HG03060 (cell line): ENCODE results near the gene PGA4.
"Not testable (repeated sequence)": the region's sequence is repeated elsewhere in the genome, so short reads cannot be mapped to it uniquely, and the experiment has no call there.

Experiments
- ATAC-seq: cut with Tn5 transposase; IDR thresholded peaks from one replicate; pipeline ENCODE4 v1.9.1; 2021; ENCODE audit warnings: low read depth, moderate number of reproducible peaks; ENCODE audit not compliant: unreplicated experiment

The PGA4 gene

GRCh38 chr11:61222047-61222446 lies at the start of gene PGA4:
TSS of gene PGA4 (plus strand) at chr11:61222347. CDS start at chr11:61222401, 54 bp downstream.
- not testable (repeated sequence) for ATAC-seq

- no peak for ATAC-seq
These were observed 49.8 kb upstream of the PGA4 start for GRCh38 chr11:61172356-61172755.

- no peak for ATAC-seq
These were observed 49.3 kb upstream of the PGA4 start for GRCh38 chr11:61172888-61173287.

- no peak for ATAC-seq
These were observed 48.7 kb upstream of the PGA4 start for GRCh38 chr11:61173456-61173855.

DNA sequence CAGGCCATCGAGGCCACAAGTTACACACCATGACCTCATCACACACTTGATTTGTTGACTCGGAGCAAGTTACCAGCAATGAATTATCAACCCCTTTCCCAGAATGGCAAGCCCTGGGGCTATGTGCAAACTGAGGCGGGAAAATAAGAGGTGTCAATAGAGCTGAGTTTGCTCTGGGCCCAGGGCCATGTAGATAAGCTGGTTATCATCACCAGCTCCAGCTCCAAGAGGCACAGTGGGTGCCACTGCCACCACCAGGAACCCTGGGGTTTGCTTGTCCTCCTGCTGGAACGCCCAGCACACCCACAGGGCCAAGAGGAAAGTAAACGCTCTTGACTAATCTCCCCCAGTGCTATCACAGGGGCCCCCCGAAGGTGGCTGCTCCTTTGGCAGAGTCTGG lies 47.9 kb upstream of the PGA4 start:
- no peak for ATAC-seq

- ATAC-seq, result no peak
These were observed 47.2 kb upstream of the PGA4 start for GRCh38 chr11:61174949-61175348.

- no peak for ATAC-seq
These were observed 45.7 kb upstream of the PGA4 start for GRCh38 chr11:61176446-61176845.

DNA sequence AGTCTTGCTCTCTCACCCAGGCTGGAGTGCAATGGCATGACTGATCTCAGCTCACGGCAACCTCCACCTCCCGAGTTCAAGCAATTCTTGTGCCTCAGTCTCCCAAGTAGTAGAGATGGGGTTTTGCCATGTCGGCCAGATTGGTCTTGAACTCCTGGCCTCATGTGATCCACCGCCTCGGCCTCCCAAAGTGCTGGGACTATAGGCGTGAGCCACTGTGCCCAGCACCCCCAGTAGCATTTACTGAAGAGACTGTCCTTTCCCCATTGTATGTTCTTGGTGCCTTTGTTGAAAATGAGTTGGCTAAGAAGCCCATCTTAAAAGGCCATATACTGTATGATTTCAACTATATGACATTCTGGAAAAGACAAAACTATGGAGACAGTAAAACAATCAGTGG lies 41.9 kb upstream of the PGA4 start:
- not testable (repeated sequence) for ATAC-seq

- ATAC-seq, result no peak
These were observed 40.7 kb upstream of the PGA4 start for GRCh38 chr11:61181489-61181888.

- no peak for ATAC-seq
These were observed 38.5 kb upstream of the PGA4 start for GRCh38 chr11:61183645-61184044.

DNA sequence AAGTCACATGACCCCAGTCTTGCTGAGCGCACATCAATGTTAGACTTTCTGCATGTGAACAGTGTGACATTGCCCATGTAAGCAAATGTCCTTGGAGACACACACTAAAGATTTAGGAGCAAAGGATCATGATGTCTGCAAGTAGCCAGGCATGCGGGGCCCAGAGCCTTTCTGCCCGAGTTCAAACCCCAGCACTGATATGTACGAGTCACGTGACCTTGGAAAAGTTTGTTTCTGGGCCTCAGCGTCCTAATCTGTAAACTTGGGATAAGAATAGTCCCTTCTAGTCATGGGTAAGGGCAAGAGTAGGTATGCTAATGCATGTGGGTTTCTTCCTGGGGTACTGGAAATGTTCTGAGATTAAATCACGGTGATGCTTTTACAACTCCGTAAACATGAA lies 35.6 kb upstream of the PGA4 start:
- ATAC-seq, result no peak

DNA sequence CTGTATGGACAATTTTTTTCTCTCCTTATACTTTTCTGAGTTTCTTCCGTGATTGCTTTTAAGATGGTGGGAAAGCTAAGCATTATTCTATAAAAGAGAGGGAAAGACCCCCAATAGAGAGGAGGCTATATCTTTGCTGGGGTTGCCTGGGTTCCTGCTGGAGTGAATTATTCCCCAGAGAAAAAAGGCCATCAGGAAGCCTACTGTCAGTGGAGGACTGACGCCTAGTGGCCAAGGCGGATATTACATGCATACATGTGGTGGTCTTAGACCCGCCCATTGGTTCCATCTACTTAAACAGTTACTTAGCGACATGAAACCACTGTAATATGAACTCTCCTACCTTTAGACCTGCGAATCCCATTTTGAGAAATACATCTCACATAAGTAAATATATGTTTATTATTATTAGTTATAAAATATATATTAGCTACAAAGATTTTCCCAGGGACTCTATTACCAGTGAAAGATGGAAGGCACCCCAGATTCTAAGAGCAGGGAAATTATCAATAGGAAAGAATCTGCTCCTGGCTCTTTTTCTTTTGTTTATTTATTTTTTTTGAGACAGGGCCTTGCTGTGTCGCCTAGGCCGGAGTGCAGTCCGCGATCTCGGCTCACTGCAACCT lies 34.5 kb upstream of the PGA4 start:
- ATAC-seq, result no peak

DNA sequence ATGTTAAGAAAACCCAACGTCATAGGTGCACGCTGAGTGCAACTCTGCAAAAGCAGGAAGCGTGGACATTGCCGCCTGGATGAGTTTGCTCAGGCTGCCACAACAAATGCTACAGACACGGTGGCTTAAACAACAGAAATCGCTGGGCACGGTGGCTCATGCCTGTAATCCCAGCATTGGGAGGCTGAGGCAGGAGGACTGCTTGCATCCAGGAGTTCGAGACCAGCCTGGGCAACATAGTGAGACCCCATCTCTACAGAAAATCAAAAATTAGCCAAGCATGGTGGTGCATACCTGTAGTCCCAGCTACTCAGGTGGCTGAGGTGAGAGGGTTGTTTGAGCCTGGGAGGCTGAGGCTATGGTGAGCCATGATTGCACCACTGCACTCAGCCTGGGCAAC lies 32.2 kb upstream of the PGA4 start:
- ATAC-seq, result no peak

GRCh38 chr11:61193596-61193995 lies 28.6 kb upstream of the PGA4 start:
- no peak for ATAC-seq

DNA sequence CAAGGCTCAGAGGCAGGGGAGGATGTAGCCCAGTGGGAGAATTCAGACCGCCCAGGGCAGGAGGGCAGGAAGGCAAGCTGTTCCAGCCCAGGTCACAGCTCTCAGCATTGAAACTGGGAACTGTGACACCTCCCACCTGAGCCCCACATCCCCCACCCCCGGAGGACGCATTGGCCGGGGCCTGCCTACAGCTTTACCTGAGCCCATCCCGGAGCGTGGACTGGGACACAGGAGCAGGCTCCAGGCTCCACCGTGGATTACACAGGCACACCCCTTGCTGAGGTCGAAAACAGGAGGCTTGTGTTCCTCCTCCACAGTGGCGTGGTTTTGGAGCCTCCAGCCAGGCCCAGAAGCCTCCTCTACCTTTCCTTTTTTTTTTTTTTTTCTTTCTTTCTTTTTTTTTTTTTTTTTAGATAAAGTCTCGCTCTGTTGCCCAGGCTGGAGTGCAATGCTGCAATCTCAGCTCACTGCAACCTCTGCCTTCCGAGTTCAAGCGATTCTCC lies 27.9 kb upstream of the PGA4 start:
- no peak for ATAC-seq

DNA sequence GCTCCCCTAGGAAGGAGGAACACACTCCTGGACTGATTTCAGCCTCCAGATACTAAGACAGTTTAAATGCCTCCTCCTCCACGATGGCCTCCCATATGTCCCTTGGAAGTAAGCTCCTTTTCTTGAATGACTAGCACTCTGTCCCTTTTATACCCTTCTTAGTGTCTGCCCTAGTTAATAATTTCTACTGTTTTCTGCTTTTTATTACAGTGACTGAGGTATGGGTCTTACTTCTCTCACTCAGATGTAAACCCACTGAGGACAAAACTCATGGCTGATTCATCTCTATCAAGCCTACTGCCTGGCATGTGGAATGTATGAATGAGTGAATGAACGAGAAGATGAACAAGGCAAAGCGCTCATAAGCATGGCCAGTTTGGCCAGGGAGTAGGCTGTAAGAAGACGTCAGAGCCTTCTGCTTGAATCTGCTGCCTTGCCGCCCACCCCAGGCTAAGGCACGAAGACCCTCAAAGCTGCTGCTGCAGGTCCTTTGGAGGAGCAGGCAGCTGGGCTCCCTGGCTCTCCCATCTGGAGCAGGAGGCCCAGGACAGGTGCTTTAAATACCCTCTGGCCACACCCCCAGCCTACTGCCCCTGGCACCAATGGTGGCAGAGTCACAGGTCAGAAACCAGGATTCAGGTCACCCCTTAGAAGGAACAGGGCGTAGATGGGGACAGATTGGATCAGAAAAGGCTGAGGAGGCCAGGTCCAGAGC lies 27.0 kb upstream of the PGA4 start:
- ATAC-seq, result no peak

DNA sequence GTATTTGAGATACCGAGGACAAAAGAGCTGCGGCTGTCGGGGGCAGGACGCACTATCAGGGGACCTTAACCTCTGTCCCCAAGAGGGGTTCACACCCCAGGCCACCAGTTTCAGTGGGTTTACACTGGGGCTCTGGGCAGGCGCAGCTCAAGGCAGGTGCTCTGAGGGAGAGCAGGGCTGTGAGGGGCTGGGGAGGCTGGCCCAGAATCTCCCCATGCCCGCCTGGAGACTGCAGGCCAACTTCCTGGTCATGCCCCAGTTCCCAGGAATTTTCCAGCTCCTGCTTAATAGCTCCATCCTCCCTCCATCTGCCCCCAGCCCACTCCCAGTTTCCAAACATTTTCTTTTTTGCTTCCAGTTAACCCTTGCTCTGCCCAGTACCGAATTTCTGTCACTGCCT lies 26.4 kb upstream of the PGA4 start:
- ATAC-seq, result no peak

DNA sequence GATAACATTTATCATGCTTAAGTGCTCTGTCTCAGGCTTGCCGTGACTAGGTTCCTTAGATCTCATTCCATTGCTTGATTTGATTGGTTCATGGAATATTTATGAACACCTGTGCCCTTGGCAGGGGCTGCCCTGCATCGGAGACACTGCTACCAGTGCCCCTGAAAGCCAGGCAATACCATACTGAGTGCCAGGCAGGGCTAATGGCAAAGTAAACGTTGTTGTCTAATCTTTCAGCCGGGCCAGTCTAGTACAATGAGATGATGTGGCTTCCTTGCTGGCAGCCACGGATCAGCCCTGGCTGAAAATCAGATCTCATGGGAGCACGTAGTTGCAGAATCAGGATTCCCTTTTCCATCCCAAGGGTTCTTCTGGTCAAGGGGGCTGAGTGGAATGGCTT lies 23.8 kb upstream of the PGA4 start:
- no peak for ATAC-seq

DNA sequence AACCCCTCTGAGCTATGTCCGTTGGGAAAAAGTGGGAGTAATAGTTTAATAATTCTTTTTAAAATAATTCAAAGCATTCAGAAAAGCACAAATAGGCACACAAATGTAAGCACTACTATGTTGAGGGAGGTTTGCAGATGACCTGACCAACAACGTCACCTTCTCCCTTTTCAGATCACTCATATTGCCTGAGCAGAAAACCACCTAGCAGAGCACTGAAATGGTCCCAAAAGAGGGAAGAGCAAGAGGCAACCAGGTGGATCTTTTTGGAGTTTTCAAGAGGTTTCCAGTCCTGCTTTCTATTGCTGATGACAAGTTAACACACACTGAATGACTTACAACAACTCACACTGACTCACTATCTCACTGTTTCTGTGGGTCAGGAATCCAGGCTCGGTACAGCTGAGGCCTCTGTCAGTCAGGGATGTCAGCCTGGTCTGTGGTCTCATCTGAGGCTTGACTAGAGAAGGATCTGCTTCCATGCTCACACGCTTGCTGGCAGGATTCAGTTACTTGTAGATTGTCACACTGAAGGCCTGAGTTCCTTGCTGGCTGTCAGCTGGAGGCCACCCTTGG lies 23.1 kb upstream of the PGA4 start:
- no peak for ATAC-seq

DNA sequence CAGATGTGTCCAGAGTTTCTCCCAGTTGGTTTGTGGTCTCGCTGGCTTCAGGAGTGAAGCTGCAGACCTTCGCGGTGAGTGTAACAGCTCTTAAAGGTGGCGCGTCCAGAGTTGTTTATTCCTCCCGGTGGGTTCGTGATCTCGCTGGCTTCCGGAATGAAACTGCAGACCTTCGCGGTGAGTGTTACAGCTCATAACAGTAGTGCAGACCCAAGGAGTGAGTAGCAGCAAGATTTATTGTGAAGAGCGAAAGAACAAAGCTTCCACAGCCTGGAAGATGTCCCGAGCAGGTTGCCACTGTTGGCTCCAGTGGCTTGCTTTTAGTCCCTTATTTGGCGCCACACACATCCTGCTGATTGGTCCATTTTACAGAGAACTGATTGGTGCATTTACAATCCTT lies 20.7 kb upstream of the PGA4 start:
- ATAC-seq, result no peak

DNA sequence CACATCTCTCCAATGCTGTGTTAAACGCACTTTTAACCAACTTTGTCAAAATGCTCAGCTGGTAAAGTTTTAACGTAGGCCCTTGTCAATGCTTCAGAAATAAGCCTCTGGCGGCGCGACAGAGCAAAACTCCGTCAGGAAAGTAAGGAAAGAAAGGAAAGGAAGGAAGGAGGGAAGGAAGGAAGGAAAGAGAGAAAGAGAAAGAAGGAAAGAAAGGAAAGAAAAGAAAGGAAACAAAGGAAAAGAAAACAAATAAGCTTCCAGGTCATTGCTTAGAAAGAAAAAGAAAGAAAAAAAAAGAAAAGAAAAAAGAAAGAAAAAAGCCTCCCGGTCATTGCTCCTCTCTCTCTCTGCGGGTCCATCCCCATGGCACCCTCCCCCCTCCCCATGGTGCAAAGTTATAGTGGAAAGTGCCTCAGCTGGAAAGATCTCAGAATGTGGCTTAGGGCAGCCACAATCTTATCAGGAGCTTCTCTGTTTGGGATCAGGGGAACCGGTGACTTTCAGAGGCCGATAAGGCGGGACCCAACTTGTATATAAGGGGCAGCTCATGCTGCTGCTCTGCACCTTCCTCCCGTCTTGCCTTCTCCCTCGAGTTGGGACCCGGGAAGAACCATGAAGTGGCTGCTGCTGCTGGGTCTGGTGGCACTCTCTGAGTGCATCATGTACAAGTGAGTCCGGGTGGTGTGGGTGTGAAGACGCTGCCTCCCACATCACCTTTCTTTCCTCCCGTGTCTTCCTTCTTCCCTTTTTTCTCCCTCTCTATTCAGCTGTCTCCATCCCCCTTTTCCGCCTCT lies 19.0 kb upstream of the PGA4 start, which contains the start of gene PGA3:
Gene PGA3 (plus strand): TSS at position 566 of the 797 bp plus-strand sequence. CDS start 50 bp downstream, at position 616.
- ATAC-seq, result not testable (repeated sequence)
